Measurements from ENCODE around the gene LRRC28. TPM values are rescaled to one million over a fixed set of nuclear protein-coding genes. Genes with fewer than 3 reads are reported as not detected.

Gene LRRC28
- total and polyA plus RNA-seq, 9 of the 15 experiments (the other 6 are each of a cell fraction or from before 2014, with no cell fraction given): 5.5 to 17.4 (median 7.9) TPM

DNA sequence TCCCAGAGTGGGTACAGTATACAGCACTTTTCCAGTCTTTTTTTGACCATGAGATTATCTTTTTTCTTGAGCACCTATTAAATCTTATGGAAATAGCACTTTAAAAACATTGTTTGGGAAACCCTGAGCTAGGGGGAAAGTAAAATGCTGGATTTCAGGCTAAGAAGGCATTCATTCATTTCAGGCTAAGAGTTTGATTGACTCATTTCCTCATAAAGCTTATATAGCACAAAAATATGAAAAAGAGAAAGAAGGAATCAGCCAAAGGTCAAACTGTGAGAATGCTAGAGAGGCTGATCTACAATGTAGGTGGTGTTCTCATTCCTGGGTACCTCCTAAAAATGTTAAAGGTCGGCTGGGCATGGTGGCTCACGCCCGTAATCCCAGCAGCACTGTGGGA lies 12.4 kb upstream of the LRRC28 start:
- no peak overlapping the region for H3K9ac ChIP-seq (ENCODE audit: insufficient read depth in 1 of 2, low read depth in 2 of 2, low read length in 2 of 2)
- H3K4me3 ChIP-seq: no peak overlapping the region
- H3K27me3 ChIP-seq (ENCODE audit: control insufficient read depth in 2 of 2, insufficient read depth in 2 of 2, low read length in 2 of 2): no peaks in the 10 kb centered on the region
- POLR2A ChIA-PET: no interaction called here
- no peaks in the 10 kb centered on the region for H3K79me2 ChIP-seq (ENCODE audit: control insufficient read depth, insufficient read depth, low read length)
- no peak for FAIRE-seq
- H3K9me1 ChIP-seq (ENCODE audit: control insufficient read depth, insufficient read depth, low read length): no peaks in the 10 kb centered on the region
- CTCF ChIA-PET (ENCODE audit: low intra/inter-chr PET ratio): no interaction called here
- WGBS (ENCODE audit: insufficient coverage, low coverage, missing lambda C conversion rate): 33% methylated on average over 3 of the region's 3 CpGs
- in situ Hi-C loops (cut with MboI) (no loop called here), intact Hi-C loops (cut with micrococcal nuclease) (loop anchor here (2.0 kb wide), 1 partner anchor 434 kb away; no protein-coding TSS in a partner anchor)
- no peak overlapping the region for H3K4me2 ChIP-seq (ENCODE audit: insufficient read depth, low read length)
- no peak overlapping the region for H3K27ac ChIP-seq (ENCODE audit: extremely low read depth, low read depth, low read length)
- no peaks in the 10 kb centered on the region for H4K20me1 ChIP-seq (replicated peaks; ENCODE audit: control insufficient read depth, insufficient read depth, low read length)
- no TSS peak for BruUV-seq (replicated peaks)
- no peak for ATAC-seq
- DNase-seq (ENCODE audit: extremely low read depth in 1 of 4, low spot score in 3 of 4): no peak
- no peak overlapping the region for H2AFZ ChIP-seq (ENCODE audit: low read depth, low read length)
- H3K4me1 ChIP-seq (replicated peaks in 1 of 2; ENCODE audit: control insufficient read depth in 2 of 2, insufficient read depth in 2 of 2, low read length in 2 of 2): no peaks in the 10 kb centered on the region
- H3K9me3 ChIP-seq (replicated peaks; ENCODE audit: control insufficient read depth, insufficient read depth, low read depth, low read length): no peaks in the 10 kb centered on the region
- TF ChIP-seq EHMT2 (IDR thresholded peaks at IDR 0.05) (no peak), ZBED1 (IDR thresholded peaks at IDR 0.05) (no peak), ETS2 (tag; IDR thresholded peaks at IDR 0.05; ENCODE audit: borderline replicate concordance, poor library complexity, severe bottlenecking) (no peak)
- TF ChIP-seq, protein P1, sequence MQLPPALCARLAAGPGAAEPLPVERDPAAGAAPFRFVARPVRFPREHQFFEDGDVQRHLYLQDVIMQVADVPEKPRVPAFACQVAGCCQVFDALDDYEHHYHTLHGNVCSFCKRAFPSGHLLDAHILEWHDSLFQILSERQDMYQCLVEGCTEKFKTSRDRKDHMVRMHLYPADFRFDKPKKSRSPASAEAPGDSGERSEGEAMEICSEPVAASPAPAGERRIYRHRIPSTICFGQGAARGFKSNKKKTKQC (CRISPR knock-in tag; IDR thresholded peaks at IDR 0.05): no peak
- H3K36me3 ChIP-seq (ENCODE audit: control insufficient read depth, insufficient read depth, low read length): no peaks in the 10 kb centered on the region

DNA sequence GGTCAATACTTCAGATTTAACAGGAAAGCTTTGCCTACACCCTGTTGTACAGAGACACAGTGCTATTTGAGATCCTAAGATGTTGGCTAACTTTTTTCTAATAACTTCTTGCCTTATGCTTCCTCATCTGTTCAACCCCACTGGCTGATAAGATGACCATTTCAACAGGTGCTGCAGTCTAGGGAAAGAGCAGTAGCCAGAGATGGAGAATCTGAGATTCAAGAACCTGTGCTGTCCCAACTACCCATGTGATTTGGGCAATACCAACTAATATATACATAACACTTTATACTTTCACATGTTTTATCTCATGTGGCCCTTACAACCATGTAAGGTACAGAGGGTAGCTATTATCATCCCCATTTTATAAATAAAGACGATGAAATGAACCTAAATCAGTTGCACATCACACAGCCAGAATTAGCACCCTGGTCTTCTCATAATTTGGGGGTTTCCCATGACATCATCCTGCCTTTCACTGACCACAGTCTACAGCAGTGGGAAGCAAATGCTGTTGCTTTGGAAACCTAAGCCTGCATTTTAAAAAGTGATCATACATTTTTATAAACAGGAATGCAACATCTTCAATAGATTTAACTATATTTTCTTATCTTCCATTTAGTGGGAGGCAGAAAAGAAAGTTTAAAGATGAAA lies 11.6 kb upstream of the LRRC28 start:
- DNase-seq (ENCODE audit: extremely low read depth in 1 of 4, low spot score in 3 of 4) (no peak), FAIRE-seq (no peak), ATAC-seq (no peak)
- Histone ChIP-seq H4K20me1 (replicated peaks; ENCODE audit: control insufficient read depth, insufficient read depth, low read length) (no peaks in the 10 kb centered on the region), H2AFZ (ENCODE audit: low read depth, low read length) (no peak overlapping the region), H3K9ac (ENCODE audit: insufficient read depth in 1 of 2, low read depth in 2 of 2, low read length in 2 of 2) (no peak overlapping the region), H3K79me2 (ENCODE audit: control insufficient read depth, insufficient read depth, low read length) (no peaks in the 10 kb centered on the region), H3K27me3 (ENCODE audit: control insufficient read depth in 2 of 2, insufficient read depth in 2 of 2, low read length in 2 of 2) (no peaks in the 10 kb centered on the region), H3K4me2 (ENCODE audit: insufficient read depth, low read length) (no peak overlapping the region), H3K27ac (ENCODE audit: extremely low read depth, low read depth, low read length) (no peak overlapping the region), H3K4me3 (no peak overlapping the region), H3K36me3 (ENCODE audit: control insufficient read depth, insufficient read depth, low read length) (no peaks in the 10 kb centered on the region), H3K4me1 (replicated peaks in 1 of 2; ENCODE audit: control insufficient read depth in 2 of 2, insufficient read depth in 2 of 2, low read length in 2 of 2) (no peaks in the 10 kb centered on the region), H3K9me1 (ENCODE audit: control insufficient read depth, insufficient read depth, low read length) (no peaks in the 10 kb centered on the region), H3K9me3 (replicated peaks; ENCODE audit: control insufficient read depth, insufficient read depth, low read depth, low read length) (no peaks in the 10 kb centered on the region)
- in situ Hi-C loops (cut with MboI): no loop called here
- 17% methylated on average over 1 of the region's 1 CpG for WGBS (ENCODE audit: insufficient coverage, low coverage, missing lambda C conversion rate)
- intact Hi-C loops (cut with micrococcal nuclease): loop anchor here (2.0 kb wide), 1 partner anchor 433 kb away; no protein-coding TSS in a partner anchor
- ChIA-PET POLR2A (no interaction called here), CTCF (ENCODE audit: low intra/inter-chr PET ratio) (no interaction called here)
- no TSS peak for BruUV-seq (replicated peaks)
- TF ChIP-seq BDP1 (IDR thresholded peaks at IDR 0.05; ENCODE audit: insufficient read depth, insufficient read length) (no peak), ZNF316 (IDR thresholded peaks at IDR 0.05) (no peak), ZNF23 (CRISPR knock-in tag; IDR thresholded peaks at IDR 0.05) (no peak), TBL1XR1 (IDR thresholded peaks at IDR 0.05; ENCODE audit: low read length in 2 of 2) (no peak), ATF7 (IDR thresholded peaks at IDR 0.05) (no peak), YBX1 (IDR thresholded peaks at IDR 0.05) (no peak), RBM14 (IDR thresholded peaks at IDR 0.05; ENCODE audit: borderline replicate concordance, insufficient read depth, low read depth, low read length) (no peak), HEY1 (CRISPR knock-in tag; IDR thresholded peaks at IDR 0.05; ENCODE audit: borderline replicate concordance) (no peak), KHSRP (IDR thresholded peaks at IDR 0.05) (no peak), POLR2AphosphoS5 (IDR thresholded peaks at IDR 0.05; ENCODE audit: control insufficient read depth, insufficient read depth, low read depth, low read length) (no peak), FOXK2 (conservative IDR thresholded peaks at IDR 0.05 in 1 of 2, IDR thresholded peaks at IDR 0.05 in 1 of 2; ENCODE audit: low read depth in 2 of 2) (no peak)
- TF ChIP-seq, protein P2, sequence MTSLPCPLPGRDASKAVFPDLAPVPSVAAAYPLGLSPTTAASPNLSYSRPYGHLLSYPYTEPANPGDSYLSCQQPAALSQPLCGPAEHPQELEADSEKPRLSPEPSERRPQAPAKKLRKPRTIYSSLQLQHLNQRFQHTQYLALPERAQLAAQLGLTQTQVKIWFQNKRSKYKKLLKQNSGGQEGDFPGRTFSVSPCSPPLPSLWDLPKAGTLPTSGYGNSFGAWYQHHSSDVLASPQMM (CRISPR knock-in tag; IDR thresholded peaks at IDR 0.05): no peak

Data from K562 (cell line).